HepG2 (cell line): ENCODE data around the gene NFATC4. TPM values are rescaled to one million over a fixed set of nuclear protein-coding genes. Genes with fewer than 3 reads are reported as not detected.
A peak's percentile ranks its signal among the peaks of the same experiment; 100 is the strongest.

Experiments
- ATAC-seq: fragments of 200-7000 bp; cut with Tn5 transposase; 3 replicates; pipeline ENCODE4 v1.9.1; 2020; ENCODE audit warnings: mild to moderate bottlenecking, moderate library complexity
- BruUV-seq: library from RNA; stranded (reverse); fragments of 400-500 nt; replicated peaks from 2 replicates; lab custom pipeline; 2021; lab: Mats Ljungman, UMichigan
- CTCF ChIA-PET: fragments of 300-600 bp; formaldehyde crosslinking; extraction: SDS; loops from one replicate; lab custom pipeline; 2021; ENCODE audit warnings: low total read pairs, inconsistent platforms, low intra/inter-chr PET ratio; lab: Yijun Ruan, JAX
- POLR2A ChIA-PET: fragments of 350-600 bp; sonication (Branson Sonifier 250); formaldehyde crosslinking; loops from one replicate; lab custom pipeline; 2020; ENCODE audit warnings: antibody characterized with exemption, inconsistent platforms; lab: Yijun Ruan, JAX
- DNase-seq: peaks from one replicate; pipeline ENCODE4 v3.0.0-alpha.2; 2015; ENCODE audit warnings: low spot score
- FAIRE-seq: peaks from 3 replicates; lab custom pipeline; 2011; peaks lifted over from hg19 to GRCh38; lab: Jason Lieb, UNC
- H2AFZ ChIP-seq: one replicate; pipeline ENCODE4 v1.6.1; 2011; ENCODE audit warnings: low read length, inconsistent platforms
- H3K27ac ChIP-seq: fragments of 300-600 bp; 3 replicates; pipeline ENCODE4 v1.8.0; 2011; ENCODE audit warnings: mixed run types, mild to moderate bottlenecking, mixed read lengths, low read length, inconsistent platforms; ENCODE audit not compliant: insufficient read depth; ENCODE audit errors: extremely low read length
- H3K27me3 ChIP-seq, 2 experiments: fragments of 200-600 bp in 1 of 2; 2 replicates in 1 of 2; 3 replicates in 1 of 2; pipeline versions ENCODE4 v1.6.0 to v1.8.0; 2011; ENCODE audit warnings: low read length in 2 of 2, mild to moderate bottlenecking in 2 of 2, moderate library complexity in 2 of 2, inconsistent platforms in 1 of 2; ENCODE audit not compliant: insufficient read depth in 2 of 2, control insufficient read depth in 1 of 2
- H3K36me3 ChIP-seq, 2 experiments: fragments of 200-600 bp in 1 of 2; replicated peaks in 1 of 2; 2 replicates in 1 of 2; 3 replicates in 1 of 2; pipeline versions ENCODE4 v1.5.1 to v1.8.0; 2011; ENCODE audit warnings: low read length in 2 of 2, inconsistent platforms in 1 of 2; ENCODE audit not compliant: insufficient read depth in 2 of 2, control insufficient read depth in 1 of 2
- H3K4me1 ChIP-seq: 2 replicates; pipeline ENCODE4 v1.5.1; 2012; ENCODE audit warnings: low read length, inconsistent platforms; ENCODE audit not compliant: insufficient read depth
- H3K4me2 ChIP-seq: 2 replicates; pipeline ENCODE4 v1.6.0; 2011; ENCODE audit warnings: low read depth, low read length, inconsistent platforms
- H3K4me3 ChIP-seq, 3 experiments: fragments of 200-600 bp in 1 of 3; sonication (generic), shearing (Covaris generic) in 1 of 3; replicated peaks in 1 of 3; 2 replicates each; pipeline ENCODE4 v1.5.1; 2011 to 2016; ENCODE audit warnings: low read length in 3 of 3, inconsistent platforms in 2 of 3, low read depth in 2 of 3, mild to moderate bottlenecking in 2 of 3, control low read depth in 1 of 3, mixed read lengths in 1 of 3; ENCODE audit not compliant: insufficient read depth in 1 of 3
- H3K79me2 ChIP-seq: one replicate; pipeline ENCODE4 v1.6.1; 2011; ENCODE audit warnings: low read length, inconsistent platforms; ENCODE audit not compliant: insufficient read depth
- H3K9ac ChIP-seq: 2 replicates; pipeline ENCODE4 v1.6.0; 2011; ENCODE audit warnings: mild to moderate bottlenecking, low read depth, low read length, inconsistent platforms; ENCODE audit not compliant: insufficient read depth
- H3K9me3 ChIP-seq: 2 replicates; pipeline ENCODE4 v1.5.1; 2012; ENCODE audit warnings: mild to moderate bottlenecking, low read length
- H4K20me1 ChIP-seq: 2 replicates; pipeline ENCODE4 v1.6.0; 2011; ENCODE audit warnings: inconsistent platforms, mild to moderate bottlenecking, low read length, moderate library complexity; ENCODE audit not compliant: insufficient read depth
- DNMT1 ChIP-seq: sonication (generic); formaldehyde crosslinking; IDR thresholded peaks from 2 replicates; pipeline ENCODE4 v1.5.1; 2020; ENCODE audit warnings: mild to moderate bottlenecking, missing genetic modification reagents
- HOXA9 ChIP-seq: sonication (generic); formaldehyde crosslinking; IDR thresholded peaks from 2 replicates; pipeline ENCODE4 v1.8.1; 2022; ENCODE audit warnings: missing genetic modification reagents, mild to moderate bottlenecking, moderate library complexity, borderline replicate concordance
- PHF5A ChIP-seq: IDR thresholded peaks from one replicate; pipeline ENCODE4 v1.6.1; 2018; ENCODE audit warnings: low read depth, missing genetic modification reagents; ENCODE audit not compliant: unreplicated experiment
- SCMH1 ChIP-seq: sonication (generic); formaldehyde crosslinking; IDR thresholded peaks from 2 replicates; pipeline ENCODE4 v1.9.0; 2021; ENCODE audit warnings: missing genetic modification reagents, mild to moderate bottlenecking, borderline replicate concordance
- SMYD3 ChIP-seq: sonication (generic); formaldehyde crosslinking; IDR thresholded peaks from 2 replicates; pipeline ENCODE4 v1.8.1; 2023; ENCODE audit warnings: mild to moderate bottlenecking, missing genetic modification reagents
- ZFP90 ChIP-seq: sonication (generic); formaldehyde crosslinking; IDR thresholded peaks from 2 replicates; pipeline ENCODE4 v1.8.0; 2022; ENCODE audit warnings: missing genetic modification reagents, mild to moderate bottlenecking, inconsistent platforms, borderline replicate concordance
- ZNF543 ChIP-seq: sonication (generic); formaldehyde crosslinking; IDR thresholded peaks from 2 replicates; pipeline ENCODE4 v1.4.0; 2020; ENCODE audit warnings: mild to moderate bottlenecking, missing genetic modification reagents
- ZNF792 ChIP-seq: IDR thresholded peaks from 2 replicates; pipeline ENCODE4 v1.6.1; 2016
- WGBS: methylation state at CpG from one replicate; pipeline ENCODE4 v1.1.6; 2017; ENCODE audit warnings: low lambda C conversion rate; 5-methylcytosine and 5-hydroxymethylcytosine counted together
- in situ Hi-C: cut with HindIII; loops from 2 replicates; pipeline ENCODE4 v1.10.0; 2017; ENCODE audit warnings: low pct_unique_long_range_greater_than_20kb; ENCODE audit not compliant: extremely low pct_ligation_motif_present
- intact Hi-C: fragments of 100-400 bp; cut with micrococcal nuclease; formaldehyde crosslinking; loops from one replicate; pipeline ENCODE4 v1.10.0; 2022; ENCODE audit not compliant: unreplicated experiment
- polyA plus RNA-seq, 8 experiments: library from polyadenylated mRNA; depleted of rRNA in 3 of 8; stranded (reverse) in 7 of 8; unstranded in 1 of 8; fragments of >200 nt; fragmentation: Illumina TruSeq in 4 of 8; extraction: Trizol in 4 of 8; gene quantifications; 2 replicates each; pipeline versions ENCODE4 v1.2.1 to v1.2.3, GENCODE V29; 2011 to 2016; ENCODE audit warnings: low read depth in 4 of 8, missing spikeins in 1 of 8, mixed read lengths in 1 of 8; ENCODE audit not compliant: insufficient read depth in 1 of 8
- total RNA-seq, 5 experiments: library from RNA; depleted of rRNA; stranded (reverse); fragments of >200 nt; fragmentation: Illumina TruSeq; extraction: Trizol; gene quantifications; 2 replicates each; pipeline ENCODE4 v1.2.3, GENCODE V29; 2016; ENCODE audit warnings: low read depth in 1 of 5
- TF ChIP-seq, protein P1 (sequence below): fragments of 450-650 bp; IDR thresholded peaks from 2 replicates; pipeline ENCODE4 v1.6.1; 2017; ENCODE audit warnings: mild to moderate bottlenecking

NFATC4 gene
- total and polyA plus RNA-seq, 2 of the 13 experiments (the other 11 are each of a cell fraction or from before 2014, with no cell fraction given), result 0.04 to 0.15 TPM

DNA sequence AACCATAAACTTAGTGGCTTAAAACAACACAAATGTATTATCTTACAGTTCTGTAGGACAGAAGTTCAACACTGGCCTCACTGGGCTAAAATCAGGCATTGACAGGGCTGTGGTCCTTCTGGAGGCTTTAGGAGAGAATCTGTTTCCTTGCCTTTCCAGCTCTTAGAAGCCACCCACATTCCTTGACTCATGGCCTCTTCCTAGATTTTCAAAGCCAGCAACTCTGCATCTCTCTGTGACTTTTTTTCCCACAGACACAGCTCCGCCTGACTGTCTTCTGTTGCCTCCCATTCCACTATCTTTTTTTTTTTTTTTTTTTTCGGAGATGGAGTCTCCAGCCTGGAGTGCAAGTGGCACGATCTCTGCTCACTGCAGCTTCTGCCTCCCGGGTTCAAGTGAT is 11.8 kb upstream of the NFATC4 start:
- BruUV-seq, result no TSS peak
- H3K36me3 ChIP-seq, result no peaks in the 10 kb centered on the region
- ATAC-seq, result no peak
- TF ChIP-seq HOXA9 (CRISPR knock-in tag), result no peak
- peak; percentile 97 for TF ChIP-seq ZNF543 (CRISPR knock-in tag)
- TF ChIP-seq, all 625 proteins: peak for 1
- Histone ChIP-seq H3K9me3 (no peaks in the 10 kb centered on the region), H4K20me1 (no peaks in the 10 kb centered on the region), H3K9ac (no peak overlapping the region), H3K4me3 (no peak overlapping the region), H2AFZ (no peak overlapping the region), H3K4me2 (no peak overlapping the region), H3K27me3 (peaks cover 3 to 6% of the 10 kb centered on the region in 2 experiments; a peak in 2 of 5 replicates), H3K27ac (no peak overlapping the region), H3K79me2 (no peaks in the 10 kb centered on the region), H3K4me1 (peaks cover 10% of the 10 kb centered on the region)
- in situ Hi-C loops, result no loop called here
- intact Hi-C loops, result no loop called here
- FAIRE-seq (no peak), DNase-seq (no peak)
- ChIA-PET POLR2A (interaction anchor here (0.8 kb wide), 2 partner anchors 69 to 76 kb away, joined by 3 to 4 read pairs; no protein-coding TSS in a partner anchor), CTCF (no interaction called here)
- WGBS, result 40% methylated on average over 4 of the region's 4 CpGs

DNA sequence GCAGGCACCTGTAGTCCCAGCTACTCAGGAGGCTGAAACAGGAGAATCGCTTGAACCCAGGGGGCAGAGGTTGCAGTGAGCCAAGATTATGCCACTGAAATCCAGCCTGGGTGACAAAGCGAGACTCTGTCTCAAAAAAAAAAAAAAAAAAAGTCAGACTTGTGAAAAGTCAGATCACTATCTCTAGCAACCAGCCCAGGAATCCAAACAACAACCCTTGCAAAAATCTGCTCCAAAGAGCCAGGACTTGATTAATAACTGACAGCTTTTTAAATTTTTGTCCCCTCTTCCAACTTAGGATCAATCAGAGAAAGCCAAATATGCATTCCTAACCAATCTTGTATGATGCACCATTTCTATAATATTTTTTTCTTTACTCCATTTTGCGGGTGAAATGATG is 7.7 kb upstream of the NFATC4 start:
- TF ChIP-seq ZNF792 (CRISPR knock-in tag) (peak; percentile 97), ZFP90 (CRISPR knock-in tag) (no peak), SCMH1 (CRISPR knock-in tag) (no peak), PHF5A (CRISPR knock-in tag) (no peak), SMYD3 (CRISPR knock-in tag) (no peak), DNMT1 (CRISPR knock-in tag) (no peak)
- TF ChIP-seq, protein P1, sequence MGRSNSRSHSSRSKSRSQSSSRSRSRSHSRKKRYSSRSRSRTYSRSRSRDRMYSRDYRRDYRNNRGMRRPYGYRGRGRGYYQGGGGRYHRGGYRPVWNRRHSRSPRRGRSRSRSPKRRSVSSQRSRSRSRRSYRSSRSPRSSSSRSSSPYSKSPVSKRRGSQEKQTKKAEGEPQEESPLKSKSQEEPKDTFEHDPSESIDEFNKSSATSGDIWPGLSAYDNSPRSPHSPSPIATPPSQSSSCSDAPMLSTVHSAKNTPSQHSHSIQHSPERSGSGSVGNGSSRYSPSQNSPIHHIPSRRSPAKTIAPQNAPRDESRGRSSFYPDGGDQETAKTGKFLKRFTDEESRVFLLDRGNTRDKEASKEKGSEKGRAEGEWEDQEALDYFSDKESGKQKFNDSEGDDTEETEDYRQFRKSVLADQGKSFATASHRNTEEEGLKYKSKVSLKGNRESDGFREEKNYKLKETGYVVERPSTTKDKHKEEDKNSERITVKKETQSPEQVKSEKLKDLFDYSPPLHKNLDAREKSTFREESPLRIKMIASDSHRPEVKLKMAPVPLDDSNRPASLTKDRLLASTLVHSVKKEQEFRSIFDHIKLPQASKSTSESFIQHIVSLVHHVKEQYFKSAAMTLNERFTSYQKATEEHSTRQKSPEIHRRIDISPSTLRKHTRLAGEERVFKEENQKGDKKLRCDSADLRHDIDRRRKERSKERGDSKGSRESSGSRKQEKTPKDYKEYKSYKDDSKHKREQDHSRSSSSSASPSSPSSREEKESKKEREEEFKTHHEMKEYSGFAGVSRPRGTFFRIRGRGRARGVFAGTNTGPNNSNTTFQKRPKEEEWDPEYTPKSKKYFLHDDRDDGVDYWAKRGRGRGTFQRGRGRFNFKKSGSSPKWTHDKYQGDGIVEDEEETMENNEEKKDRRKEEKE, result no peak
- Histone ChIP-seq H2AFZ (no peak overlapping the region), H3K4me2 (no peak overlapping the region), H3K27ac (no peak overlapping the region), H3K36me3 (no peaks in the 10 kb centered on the region), H3K79me2 (no peaks in the 10 kb centered on the region), H4K20me1 (no peaks in the 10 kb centered on the region), H3K9ac (no peak overlapping the region), H3K9me3 (no peaks in the 10 kb centered on the region), H3K27me3 (peaks cover 0 to 3% of the 10 kb centered on the region in 2 experiments; a peak in 1 of 5 replicates), H3K4me3 (no peak overlapping the region), H3K4me1 (peaks cover 3% of the 10 kb centered on the region; the same call in 1 of the 2 replicates)
- no peak for FAIRE-seq
- intact Hi-C loops, result no loop called here
- BruUV-seq, result no TSS peak
- CTCF ChIA-PET, result no interaction called here
- in situ Hi-C loops, result no loop called here
- POLR2A ChIA-PET, result interaction anchor here (1.5 to 3.1 kb wide), 2 partner anchors 14 to 69 kb away, joined by 3 to 9 read pairs; partner anchors contain the start of genes CBLN3 and KHNYN
- DNase-seq, result no peak
- no peak for ATAC-seq
- whole genome bisulfite sequencing, result 38% methylated on average over 3 of the region's 3 CpGs
